GM12874 (cell line): ENCODE data around the gene SIK2.

Experiments
- TF ChIP-seq, protein P1 (sequence below): IDR thresholded peaks from 2 replicates; pipeline ENCODE4 v1.5.1; 2011; ENCODE audit warnings: low read depth, mild to moderate bottlenecking, control low read depth, low read length, moderate library complexity; ENCODE audit not compliant: insufficient read depth

The SIK2 gene

GRCh38 chr11:111633756-111634362 is 31.6 kb downstream of the SIK2 start:
- TF ChIP-seq, protein P1, sequence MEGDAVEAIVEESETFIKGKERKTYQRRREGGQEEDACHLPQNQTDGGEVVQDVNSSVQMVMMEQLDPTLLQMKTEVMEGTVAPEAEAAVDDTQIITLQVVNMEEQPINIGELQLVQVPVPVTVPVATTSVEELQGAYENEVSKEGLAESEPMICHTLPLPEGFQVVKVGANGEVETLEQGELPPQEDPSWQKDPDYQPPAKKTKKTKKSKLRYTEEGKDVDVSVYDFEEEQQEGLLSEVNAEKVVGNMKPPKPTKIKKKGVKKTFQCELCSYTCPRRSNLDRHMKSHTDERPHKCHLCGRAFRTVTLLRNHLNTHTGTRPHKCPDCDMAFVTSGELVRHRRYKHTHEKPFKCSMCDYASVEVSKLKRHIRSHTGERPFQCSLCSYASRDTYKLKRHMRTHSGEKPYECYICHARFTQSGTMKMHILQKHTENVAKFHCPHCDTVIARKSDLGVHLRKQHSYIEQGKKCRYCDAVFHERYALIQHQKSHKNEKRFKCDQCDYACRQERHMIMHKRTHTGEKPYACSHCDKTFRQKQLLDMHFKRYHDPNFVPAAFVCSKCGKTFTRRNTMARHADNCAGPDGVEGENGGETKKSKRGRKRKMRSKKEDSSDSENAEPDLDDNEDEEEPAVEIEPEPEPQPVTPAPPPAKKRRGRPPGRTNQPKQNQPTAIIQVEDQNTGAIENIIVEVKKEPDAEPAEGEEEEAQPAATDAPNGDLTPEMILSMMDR, result no peak

DNA sequence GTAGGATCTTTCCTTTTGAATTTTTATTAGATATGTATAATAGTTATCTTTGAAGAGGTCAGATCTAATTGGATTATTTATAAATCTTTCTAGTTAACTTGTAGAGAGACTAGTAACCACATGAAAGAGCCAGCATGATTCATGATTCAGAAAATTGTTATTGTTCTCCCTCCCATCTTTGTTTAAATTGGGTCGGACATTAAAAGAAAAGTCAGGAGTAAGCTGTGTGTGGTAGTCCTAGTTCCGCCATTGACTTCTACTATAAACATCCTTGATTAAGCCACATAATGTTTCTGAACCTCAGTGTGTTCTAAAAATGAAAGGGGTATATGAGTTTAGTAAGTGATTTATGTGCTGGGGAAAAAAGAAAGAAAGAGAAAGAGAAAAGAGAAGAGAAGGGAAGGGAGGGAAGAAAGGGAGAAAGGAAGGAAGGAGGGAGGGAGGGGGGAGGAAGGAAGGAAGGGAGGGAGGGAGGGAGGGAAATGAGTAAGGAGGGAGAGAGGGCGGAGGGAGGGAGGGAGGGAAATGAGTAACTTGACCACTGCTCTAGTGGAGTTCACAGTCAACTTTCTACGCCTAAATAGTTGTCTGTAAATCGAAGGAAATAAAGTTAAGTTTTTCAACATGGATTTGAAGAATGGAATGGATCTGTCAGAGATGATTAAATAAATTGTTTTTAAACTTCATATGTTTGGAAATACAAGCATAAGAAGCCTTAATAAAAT is 32.9 kb downstream of the SIK2 start:
- TF ChIP-seq, protein P1, result no peak

- TF ChIP-seq, protein P1, result no peak
Measured at GRCh38 chr11:111635706-111636045, 33.4 kb downstream of the SIK2 start.

DNA sequence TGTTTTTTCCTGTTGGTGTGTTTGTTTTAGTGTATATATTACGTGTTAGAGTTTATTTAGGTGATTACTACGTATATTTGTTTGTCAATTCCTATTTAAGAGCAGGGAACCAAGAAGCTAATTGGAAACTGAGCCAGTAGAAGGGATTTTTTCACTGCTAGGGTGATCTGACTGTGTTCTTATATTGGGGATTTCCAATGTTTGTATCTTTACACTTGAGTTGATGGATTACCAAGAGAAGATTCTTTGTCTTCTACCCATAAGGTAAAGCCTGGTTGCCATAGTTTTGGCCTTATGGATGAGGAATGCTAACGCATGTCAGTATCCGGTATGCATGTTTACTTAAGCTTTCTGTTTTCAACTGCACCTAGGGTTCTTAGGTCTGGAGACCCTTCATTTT is 35.6 kb downstream of the SIK2 start:
- TF ChIP-seq, protein P1, result no peak

GRCh38 chr11:111639226-111639925 is 37.1 kb downstream of the SIK2 start:
- TF ChIP-seq, protein P1, result no peak

DNA sequence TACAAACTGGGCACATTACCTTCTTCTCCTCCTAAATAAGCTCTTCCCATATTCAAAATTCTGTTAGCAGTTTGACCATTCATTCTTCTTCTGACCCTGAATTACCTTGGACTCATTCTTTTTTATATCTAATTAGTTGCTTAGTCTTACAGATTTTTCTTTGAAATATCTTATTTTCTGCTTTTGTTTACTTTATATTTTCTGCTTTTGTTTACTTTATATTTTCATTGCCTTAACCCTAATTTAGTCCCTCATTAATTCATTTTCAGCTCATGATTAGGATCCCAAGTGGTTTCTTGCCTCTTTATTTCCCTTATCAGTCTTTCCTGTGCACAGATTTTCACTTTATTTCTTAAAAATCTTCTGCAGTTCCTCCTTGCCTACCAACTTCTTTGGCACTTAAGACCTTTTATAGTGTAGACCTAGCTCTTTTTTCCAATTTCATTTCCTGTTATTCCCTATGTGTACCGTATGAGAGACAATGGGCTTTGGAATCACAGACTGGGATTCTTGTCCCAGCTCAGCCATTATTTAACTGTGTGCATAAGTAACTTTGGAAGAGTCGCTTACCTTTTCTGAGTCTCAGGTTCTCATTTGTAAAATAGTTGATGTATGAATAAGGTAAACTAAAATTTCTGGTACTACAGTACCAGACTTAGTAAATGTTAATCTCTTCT is 39.2 kb downstream of the SIK2 start:
- TF ChIP-seq, protein P1, result no peak

- TF ChIP-seq, protein P1, result no peak
Measured at GRCh38 chr11:111642542-111642941, 40.3 kb downstream of the SIK2 start.
